ENCODE measurements around the gene PLA2R1.

The PLA2R1 gene

DNA sequence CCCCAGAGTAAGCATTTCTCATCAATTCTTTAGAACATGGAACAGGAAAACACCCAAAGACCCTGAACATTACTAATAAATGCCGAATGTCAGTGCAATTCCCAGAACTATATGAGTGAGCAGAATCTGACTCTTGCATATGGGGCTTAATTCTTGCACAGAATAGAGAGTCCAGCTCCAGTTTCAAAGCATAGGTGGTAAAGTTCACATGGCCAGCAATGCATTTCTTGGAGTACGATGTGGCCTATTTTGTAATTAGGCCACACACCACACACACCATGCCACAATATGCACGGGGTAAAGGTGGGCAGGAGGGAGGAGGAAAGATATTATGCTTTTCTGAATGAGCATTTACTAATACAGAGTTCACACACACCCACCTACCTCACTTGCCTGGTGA lies 56.5 kb downstream of the PLA2R1 start:
- Histone ChIP-seq H3K9ac (ENCODE audit: low read length) (no peak overlapping the region), H4K20me1 (ENCODE audit: insufficient read depth, low read length) (no peaks in the 10 kb centered on the region), H3K79me2 (ENCODE audit: low read length) (no peaks in the 10 kb centered on the region), H3K27ac (ENCODE audit: low read length) (no peak overlapping the region), H2AFZ (ENCODE audit: low read depth, low read length) (no peak overlapping the region), H3K4me2 (ENCODE audit: low read length) (no peak overlapping the region), H3K27me3 (ENCODE audit: low read depth, low read length) (no peaks in the 10 kb centered on the region), H3K9me3 (ENCODE audit: insufficient read depth, low read length) (0 out of 2 replicates have a peak, but pooled peaks cover 5% of the 10 kb centered on the region), H3K4me3 (ENCODE audit: low read length) (no peak overlapping the region), H3K36me3 (replicated peaks; ENCODE audit: low read depth, low read length) (no peaks in the 10 kb centered on the region), H3K4me1 (ENCODE audit: low read length) (peaks cover 8% of the 10 kb centered on the region)
- TF ChIP-seq, protein P1, sequence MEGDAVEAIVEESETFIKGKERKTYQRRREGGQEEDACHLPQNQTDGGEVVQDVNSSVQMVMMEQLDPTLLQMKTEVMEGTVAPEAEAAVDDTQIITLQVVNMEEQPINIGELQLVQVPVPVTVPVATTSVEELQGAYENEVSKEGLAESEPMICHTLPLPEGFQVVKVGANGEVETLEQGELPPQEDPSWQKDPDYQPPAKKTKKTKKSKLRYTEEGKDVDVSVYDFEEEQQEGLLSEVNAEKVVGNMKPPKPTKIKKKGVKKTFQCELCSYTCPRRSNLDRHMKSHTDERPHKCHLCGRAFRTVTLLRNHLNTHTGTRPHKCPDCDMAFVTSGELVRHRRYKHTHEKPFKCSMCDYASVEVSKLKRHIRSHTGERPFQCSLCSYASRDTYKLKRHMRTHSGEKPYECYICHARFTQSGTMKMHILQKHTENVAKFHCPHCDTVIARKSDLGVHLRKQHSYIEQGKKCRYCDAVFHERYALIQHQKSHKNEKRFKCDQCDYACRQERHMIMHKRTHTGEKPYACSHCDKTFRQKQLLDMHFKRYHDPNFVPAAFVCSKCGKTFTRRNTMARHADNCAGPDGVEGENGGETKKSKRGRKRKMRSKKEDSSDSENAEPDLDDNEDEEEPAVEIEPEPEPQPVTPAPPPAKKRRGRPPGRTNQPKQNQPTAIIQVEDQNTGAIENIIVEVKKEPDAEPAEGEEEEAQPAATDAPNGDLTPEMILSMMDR (IDR thresholded peaks at IDR 0.05; ENCODE audit: low read depth, low read length): no peak
- TF ChIP-seq EZH2phosphoT487 (IDR thresholded peaks at IDR 0.05; ENCODE audit: low read depth): no peak

DNA sequence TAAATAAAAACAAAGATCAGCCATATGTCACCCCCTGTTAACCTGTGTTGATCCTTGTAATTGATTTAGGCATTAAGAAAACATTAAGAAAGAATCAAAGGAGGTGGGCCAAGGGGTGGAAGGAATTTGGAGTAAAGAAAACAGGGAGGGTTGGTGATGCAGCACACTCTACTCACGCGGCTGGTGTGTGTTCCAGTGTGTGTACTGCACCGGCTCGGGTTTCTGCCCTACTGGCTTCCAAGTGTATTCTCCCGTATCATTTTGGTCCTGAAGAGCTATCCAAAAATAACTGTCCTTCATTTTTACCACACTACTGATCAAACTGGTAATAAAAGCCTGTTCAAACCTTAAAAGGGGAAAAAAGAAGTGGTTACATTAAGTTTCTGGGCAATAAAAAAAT lies 56.9 kb downstream of the PLA2R1 start:
- Histone ChIP-seq H3K4me2 (ENCODE audit: low read length) (no peak overlapping the region), H3K79me2 (ENCODE audit: low read length) (no peaks in the 10 kb centered on the region), H2AFZ (ENCODE audit: low read depth, low read length) (no peak overlapping the region), H3K4me3 (ENCODE audit: low read length) (no peak overlapping the region), H3K9ac (ENCODE audit: low read length) (no peak overlapping the region), H3K27me3 (ENCODE audit: low read depth, low read length) (no peaks in the 10 kb centered on the region), H3K27ac (ENCODE audit: low read length) (no peak overlapping the region), H4K20me1 (ENCODE audit: insufficient read depth, low read length) (no peaks in the 10 kb centered on the region), H3K36me3 (replicated peaks; ENCODE audit: low read depth, low read length) (no peaks in the 10 kb centered on the region), H3K4me1 (ENCODE audit: low read length) (peaks cover 8% of the 10 kb centered on the region), H3K9me3 (ENCODE audit: insufficient read depth, low read length) (0 out of 2 replicates have a peak, but pooled peaks cover 7% of the 10 kb centered on the region)
- TF ChIP-seq, protein P1 (IDR thresholded peaks at IDR 0.05; ENCODE audit: low read depth, low read length): no peak
- TF ChIP-seq EZH2phosphoT487 (IDR thresholded peaks at IDR 0.05; ENCODE audit: low read depth): no peak

DNA sequence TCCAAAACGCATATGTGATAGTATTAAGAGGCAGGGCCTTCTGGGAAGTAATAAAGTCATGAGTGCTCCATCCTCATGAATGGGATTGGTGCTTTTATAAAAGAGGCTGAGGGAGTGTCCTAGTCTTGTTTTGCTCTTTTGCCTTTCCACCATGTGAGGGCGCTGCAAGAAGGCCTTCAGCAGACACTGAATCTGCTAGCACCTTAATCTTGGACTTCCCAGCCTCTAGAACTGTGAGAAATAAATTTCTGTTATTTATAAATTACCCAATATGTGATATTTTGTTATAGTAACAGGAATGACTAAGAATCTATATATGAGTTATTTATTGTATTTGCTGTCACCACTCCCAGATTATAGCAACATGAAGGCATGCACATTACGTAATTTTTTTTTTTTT lies 63.5 kb downstream of the PLA2R1 start:
- Histone ChIP-seq H3K9me3 (ENCODE audit: insufficient read depth, low read length) (0 out of 2 replicates have a peak, but pooled peaks cover 12% of the 10 kb centered on the region), H3K9ac (ENCODE audit: low read length) (no peak overlapping the region), H3K27ac (ENCODE audit: low read length) (no peak overlapping the region), H3K79me2 (ENCODE audit: low read length) (no peaks in the 10 kb centered on the region), H3K36me3 (replicated peaks; ENCODE audit: low read depth, low read length) (peaks cover 3% of the 10 kb centered on the region), H3K27me3 (ENCODE audit: low read depth, low read length) (no peaks in the 10 kb centered on the region), H4K20me1 (ENCODE audit: insufficient read depth, low read length) (no peaks in the 10 kb centered on the region), H3K4me3 (ENCODE audit: low read length) (no peak overlapping the region), H3K4me1 (ENCODE audit: low read length) (no peaks in the 10 kb centered on the region; the same call in 1 of the 2 replicates), H3K4me2 (ENCODE audit: low read length) (no peak overlapping the region), H2AFZ (ENCODE audit: low read depth, low read length) (no peak overlapping the region)
- TF ChIP-seq, protein P1 (IDR thresholded peaks at IDR 0.05; ENCODE audit: low read depth, low read length): peak; percentile 14; the same call in 1 of the 2 replicates
- no peak for TF ChIP-seq EZH2phosphoT487 (IDR thresholded peaks at IDR 0.05; ENCODE audit: low read depth)

DNA sequence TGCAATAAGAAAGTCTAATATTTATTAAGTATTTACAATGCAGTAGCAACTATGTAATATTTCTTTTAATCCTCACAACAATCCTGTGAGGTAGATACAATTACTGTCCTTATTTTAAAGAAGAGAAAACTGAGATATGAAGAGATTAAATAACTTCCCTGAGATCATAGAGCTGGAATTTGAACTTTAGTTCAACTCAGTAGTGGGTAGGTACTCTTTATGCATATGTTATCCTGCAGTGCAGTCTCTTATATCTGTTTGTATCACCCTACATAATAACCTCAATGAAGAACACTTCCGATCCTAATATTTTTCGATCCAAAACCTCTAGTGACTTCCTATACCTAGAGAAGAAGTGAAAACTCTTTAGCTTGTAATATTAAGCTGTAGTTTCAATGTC lies 64.2 kb downstream of the PLA2R1 start:
- Histone ChIP-seq H4K20me1 (ENCODE audit: insufficient read depth, low read length) (no peaks in the 10 kb centered on the region), H3K4me1 (ENCODE audit: low read length) (no peaks in the 10 kb centered on the region; the same call in 1 of the 2 replicates), H2AFZ (ENCODE audit: low read depth, low read length) (no peak overlapping the region), H3K36me3 (replicated peaks; ENCODE audit: low read depth, low read length) (peaks cover 3% of the 10 kb centered on the region), H3K27ac (ENCODE audit: low read length) (no peak overlapping the region), H3K9ac (ENCODE audit: low read length) (no peak overlapping the region), H3K27me3 (ENCODE audit: low read depth, low read length) (no peaks in the 10 kb centered on the region), H3K4me3 (ENCODE audit: low read length) (no peak overlapping the region), H3K4me2 (ENCODE audit: low read length) (no peak overlapping the region), H3K79me2 (ENCODE audit: low read length) (no peaks in the 10 kb centered on the region), H3K9me3 (ENCODE audit: insufficient read depth, low read length) (0 out of 2 replicates have a peak, but pooled peaks cover 12% of the 10 kb centered on the region)
- TF ChIP-seq EZH2phosphoT487 (IDR thresholded peaks at IDR 0.05; ENCODE audit: low read depth): no peak
- TF ChIP-seq, protein P1 (IDR thresholded peaks at IDR 0.05; ENCODE audit: low read depth, low read length): no peak

Measured in OCI-LY3 (cell line).